Sigmoid colon (tissue), 7 donors: ENCODE results near the gene UNC5A. TPM values are rescaled to one million over a fixed set of nuclear protein-coding genes. Genes with fewer than 3 reads are reported as not detected.

Experiments
- DNase-seq: peaks from one replicate; pipeline ENCODE4 v3.0.0-alpha.2; 2019
- H3K27ac ChIP-seq, 4 donors: fragments of 200-600 bp; sonication (generic); one replicate each; pipeline ENCODE4 v1.5.1; 2016 to 2019; ENCODE audit warnings: mild to moderate bottlenecking in 1 of 4
- H3K27me3 ChIP-seq, 3 donors: fragments of 200-600 bp; sonication (generic); one replicate each; pipeline ENCODE4 v1.5.1; 2019; ENCODE audit warnings: mild to moderate bottlenecking in 1 of 3
- H3K36me3 ChIP-seq, 4 donors: fragments of 200-600 bp; sonication (generic); one replicate each; pipeline ENCODE4 v1.5.1; 2016 to 2019
- H3K4me1 ChIP-seq, 4 donors: fragments of 200-600 bp; sonication (generic); one replicate each; pipeline ENCODE4 v1.5.1; 2017 to 2019
- H3K4me3 ChIP-seq, 4 donors: fragments of 200-600 bp; sonication (generic); one replicate each; pipeline ENCODE4 v1.5.1; 2017 to 2019; ENCODE audit warnings: mild to moderate bottlenecking in 2 of 4, moderate library complexity in 1 of 4
- H3K9me3 ChIP-seq, 4 donors: fragments of 200-600 bp in 3 of 4; sonication (generic) in 3 of 4; one replicate each; pipeline versions ENCODE4 v1.5.1 to v1.6.1; 2013 to 2019
- CTCF ChIP-seq, 4 experiments: fragments of 450-650 bp in 3 of 4; fragments of 200-600 bp in 1 of 4; IDR thresholded peaks; one replicate each; pipeline ENCODE4 v1.5.1; 2016 to 2019; ENCODE audit warnings: antibody characterized with exemption in 4 of 4, mild to moderate bottlenecking in 3 of 4, moderate library complexity in 2 of 4
- EP300 ChIP-seq, 4 donors: sonication (generic); formaldehyde crosslinking; IDR thresholded peaks; one replicate each; pipeline ENCODE4 v1.6.1; 2017; ENCODE audit warnings: antibody characterized with exemption in 4 of 4
- POLR2A ChIP-seq, 2 donors: fragments of 450-650 bp; IDR thresholded peaks; one replicate each; pipeline ENCODE4 v1.6.1; 2016; ENCODE audit warnings: antibody characterized with exemption in 2 of 2, mild to moderate bottlenecking in 2 of 2, moderate library complexity in 2 of 2
- POLR2AphosphoS5 ChIP-seq, 4 donors: sonication (generic); formaldehyde crosslinking; IDR thresholded peaks; one replicate each; pipeline ENCODE4 v1.6.1; 2017; ENCODE audit warnings: antibody characterized with exemption in 4 of 4
- WGBS, 2 donors: extraction: QIAGEN DNeasy Blood & Tissue Kit; methylation state at CpG; one replicate each; pipeline ENCODE4 v1.1.7; 2013; 5-methylcytosine and 5-hydroxymethylcytosine counted together
- intact Hi-C: fragments of 100-400 bp; cut with DNase I; formaldehyde crosslinking; loops from one replicate; pipeline ENCODE4 v1.15.1; 2023
- polyA plus RNA-seq, 3 donors: library from polyadenylated mRNA; stranded (reverse); fragments of 200-250 nt; gene quantifications; one replicate each; pipeline ENCODE4 v1.2.3, GENCODE V29; 2013
- total RNA-seq, 4 donors: library from RNA; depleted of rRNA; stranded (reverse); fragments of >200 nt; gene quantifications; one replicate each; pipeline ENCODE4 v1.1.0, GENCODE V29; 2016
- donor health status: healthy with polysubstance abuse.
- donor health status: Bipolar disorder and iron deficiency.
- donor health status: healthy.

The UNC5A gene
- total and polyA plus RNA-seq, 7 donors: 0.34 to 0.60 TPM; not detected in 5

GRCh38 chr5:176912115-176912514 lies 101.8 kb downstream of the UNC5A start:
- no peaks in the 10 kb centered on the region for H3K27me3 ChIP-seq
- TF ChIP-seq POLR2AphosphoS5 (IDR thresholded peaks at IDR 0.05): no peak
- no peak for TF ChIP-seq CTCF (IDR thresholded peaks at IDR 0.05)
- no peak for TF ChIP-seq POLR2A (IDR thresholded peaks at IDR 0.05)
- TF ChIP-seq EP300 (IDR thresholded peaks at IDR 0.05): no peak
- no peak overlapping the region for H3K4me3 ChIP-seq
- no peak for DNase-seq
- H3K4me1 ChIP-seq: no peaks in the 10 kb centered on the region
- no peaks in the 10 kb centered on the region for H3K9me3 ChIP-seq
- H3K27ac ChIP-seq: no peak overlapping the region
- WGBS, 2 donors: 74 to 78% methylated on average over 2 of the region's 2 CpGs
- intact Hi-C loops: no loop called here
- H3K36me3 ChIP-seq: peaks cover 0 to 37% (median 16%) of the 10 kb centered on the region in 4 donors

- Histone ChIP-seq H3K9me3 (no peaks in the 10 kb centered on the region), H3K27me3 (no peaks in the 10 kb centered on the region), H3K4me1 (no peaks in the 10 kb centered on the region), H3K36me3 (peaks cover 0 to 7% (median 0%) of the 10 kb centered on the region in 4 donors), H3K27ac (no peak overlapping the region), H3K4me3 (no peak overlapping the region)
- TF ChIP-seq POLR2AphosphoS5 (IDR thresholded peaks at IDR 0.05) (no peak), EP300 (IDR thresholded peaks at IDR 0.05) (no peak), CTCF (IDR thresholded peaks at IDR 0.05) (no peak), POLR2A (IDR thresholded peaks at IDR 0.05) (no peak)
- intact Hi-C loops: no loop called here
- WGBS, 2 donors: 95 to 98% methylated on average over 2 of the region's 2 CpGs
- DNase-seq: no peak
Observed at GRCh38 chr5:176915906-176916305, 105.5 kb downstream of the UNC5A start.

- Histone ChIP-seq H3K4me1 (no peaks in the 10 kb centered on the region), H3K27me3 (no peaks in the 10 kb centered on the region), H3K36me3 (peaks cover 0 to 4% (median 0%) of the 10 kb centered on the region in 4 donors), H3K27ac (no peak overlapping the region), H3K9me3 (no peaks in the 10 kb centered on the region), H3K4me3 (no peak overlapping the region)
- no peak for DNase-seq
- no peak for TF ChIP-seq POLR2A (IDR thresholded peaks at IDR 0.05)
- no peak for TF ChIP-seq EP300 (IDR thresholded peaks at IDR 0.05)
- TF ChIP-seq CTCF (IDR thresholded peaks at IDR 0.05): no peak
- no peak for TF ChIP-seq POLR2AphosphoS5 (IDR thresholded peaks at IDR 0.05)
- intact Hi-C loops: no loop called here
Observed at GRCh38 chr5:176916337-176916736, 106.0 kb downstream of the UNC5A start.

- Histone ChIP-seq H3K27ac (no peak overlapping the region), H3K4me1 (no peaks in the 10 kb centered on the region), H3K9me3 (no peaks in the 10 kb centered on the region), H3K4me3 (no peak overlapping the region), H3K36me3 (peaks cover 0 to 4% (median 0%) of the 10 kb centered on the region in 4 donors), H3K27me3 (no peaks in the 10 kb centered on the region)
- intact Hi-C loops: no loop called here
- TF ChIP-seq POLR2A (IDR thresholded peaks at IDR 0.05): no peak
- TF ChIP-seq POLR2AphosphoS5 (IDR thresholded peaks at IDR 0.05): no peak
- no peak for TF ChIP-seq EP300 (IDR thresholded peaks at IDR 0.05)
- TF ChIP-seq CTCF (IDR thresholded peaks at IDR 0.05): no peak
- WGBS, 2 donors: 97% methylated on average over 6 of the region's 6 CpGs
- DNase-seq: no peak
Observed at GRCh38 chr5:176918613-176919012, 108.3 kb downstream of the UNC5A start.

- intact Hi-C loops: no loop called here
- Histone ChIP-seq H3K27ac (no peak overlapping the region), H3K4me3 (no peak overlapping the region), H3K4me1 (no peaks in the 10 kb centered on the region), H3K36me3 (no peaks in the 10 kb centered on the region), H3K9me3 (no peaks in the 10 kb centered on the region), H3K27me3 (no peaks in the 10 kb centered on the region)
- WGBS, 2 donors: 89 to 92% methylated on average over 3 of the region's 3 CpGs
- no peak for DNase-seq
- no peak for TF ChIP-seq POLR2AphosphoS5 (IDR thresholded peaks at IDR 0.05)
- no peak for TF ChIP-seq CTCF (IDR thresholded peaks at IDR 0.05)
- TF ChIP-seq POLR2A (IDR thresholded peaks at IDR 0.05): no peak
- TF ChIP-seq EP300 (IDR thresholded peaks at IDR 0.05): no peak
Observed at GRCh38 chr5:176921714-176922113, 111.4 kb downstream of the UNC5A start.
